Measurements from ENCODE around the gene ERC2.

ERC2 gene

GRCh38 chr3:56424336-56424735 is 43.9 kb downstream of the ERC2 start:
- no peak overlapping the region for H3K4me3 ChIP-seq (ENCODE audit: insufficient read depth, low read length, poor library complexity, severe bottlenecking)
- no peak overlapping the region for H3K9ac ChIP-seq (ENCODE audit: low read length)
- H3K36me3 ChIP-seq (ENCODE audit: low read length) = no peaks in the 10 kb centered on the region
- H2AFZ ChIP-seq (ENCODE audit: low read depth, low read length, severe bottlenecking) = no peak overlapping the region
- H3F3A ChIP-seq (ENCODE audit: insufficient read depth) = no peaks in the 10 kb centered on the region
- TF ChIP-seq, protein P1, sequence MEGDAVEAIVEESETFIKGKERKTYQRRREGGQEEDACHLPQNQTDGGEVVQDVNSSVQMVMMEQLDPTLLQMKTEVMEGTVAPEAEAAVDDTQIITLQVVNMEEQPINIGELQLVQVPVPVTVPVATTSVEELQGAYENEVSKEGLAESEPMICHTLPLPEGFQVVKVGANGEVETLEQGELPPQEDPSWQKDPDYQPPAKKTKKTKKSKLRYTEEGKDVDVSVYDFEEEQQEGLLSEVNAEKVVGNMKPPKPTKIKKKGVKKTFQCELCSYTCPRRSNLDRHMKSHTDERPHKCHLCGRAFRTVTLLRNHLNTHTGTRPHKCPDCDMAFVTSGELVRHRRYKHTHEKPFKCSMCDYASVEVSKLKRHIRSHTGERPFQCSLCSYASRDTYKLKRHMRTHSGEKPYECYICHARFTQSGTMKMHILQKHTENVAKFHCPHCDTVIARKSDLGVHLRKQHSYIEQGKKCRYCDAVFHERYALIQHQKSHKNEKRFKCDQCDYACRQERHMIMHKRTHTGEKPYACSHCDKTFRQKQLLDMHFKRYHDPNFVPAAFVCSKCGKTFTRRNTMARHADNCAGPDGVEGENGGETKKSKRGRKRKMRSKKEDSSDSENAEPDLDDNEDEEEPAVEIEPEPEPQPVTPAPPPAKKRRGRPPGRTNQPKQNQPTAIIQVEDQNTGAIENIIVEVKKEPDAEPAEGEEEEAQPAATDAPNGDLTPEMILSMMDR (IDR thresholded peaks at IDR 0.05; ENCODE audit: insufficient read depth, low read length, poor library complexity, severe bottlenecking) = no peak
- TF ChIP-seq EZH2phosphoT487 (conservative IDR thresholded peaks at IDR 0.05; ENCODE audit: low read length) = no peak
- H3K27ac ChIP-seq (ENCODE audit: low read depth, low read length) = no peak overlapping the region
- no peaks in the 10 kb centered on the region for H3K27me3 ChIP-seq (ENCODE audit: low read length)
- no peak overlapping the region for H3K4me2 ChIP-seq (ENCODE audit: low read depth, low read length, poor library complexity, severe bottlenecking)
- H4K20me1 ChIP-seq (ENCODE audit: low read depth, low read length) = no peaks in the 10 kb centered on the region
- no peaks in the 10 kb centered on the region for H3K9me3 ChIP-seq (ENCODE audit: insufficient read depth, low read length)
- no peaks in the 10 kb centered on the region for H3K9me2 ChIP-seq (replicated peaks; ENCODE audit: insufficient read depth, low read length)
- no peaks in the 10 kb centered on the region for H3K79me2 ChIP-seq (ENCODE audit: insufficient read depth, low read length)

DNA sequence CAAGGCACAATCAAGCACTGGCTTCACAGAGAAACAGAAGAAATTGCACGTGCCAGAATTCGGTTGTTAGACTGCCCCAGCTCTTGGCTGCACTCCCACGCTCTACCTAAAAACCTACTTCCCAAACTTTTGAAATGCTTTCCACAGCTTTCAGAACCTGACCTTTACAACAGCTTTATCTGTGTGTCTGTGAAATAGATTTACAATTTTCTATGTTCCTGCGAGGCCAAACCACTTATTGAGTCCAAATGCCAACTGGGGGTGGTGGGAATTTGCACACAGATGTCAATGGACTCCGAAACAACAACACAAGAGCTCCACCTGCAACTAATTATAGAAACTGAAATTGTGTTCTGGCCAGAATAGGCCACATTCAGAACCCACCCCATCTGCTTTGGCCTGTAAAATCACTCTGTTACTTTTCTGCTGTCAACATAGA is 44.6 kb downstream of the ERC2 start:
- TF ChIP-seq, protein P1 (IDR thresholded peaks at IDR 0.05; ENCODE audit: insufficient read depth, low read length, poor library complexity, severe bottlenecking) = no peak
- no peak for TF ChIP-seq EZH2phosphoT487 (conservative IDR thresholded peaks at IDR 0.05; ENCODE audit: low read length)
- Histone ChIP-seq H3K9ac (ENCODE audit: low read length) (no peak overlapping the region), H3K79me2 (ENCODE audit: insufficient read depth, low read length) (no peaks in the 10 kb centered on the region), H3K4me3 (ENCODE audit: insufficient read depth, low read length, poor library complexity, severe bottlenecking) (no peak overlapping the region), H3F3A (ENCODE audit: insufficient read depth) (no peaks in the 10 kb centered on the region), H3K27ac (ENCODE audit: low read depth, low read length) (no peak overlapping the region), H4K20me1 (ENCODE audit: low read depth, low read length) (no peaks in the 10 kb centered on the region), H3K4me2 (ENCODE audit: low read depth, low read length, poor library complexity, severe bottlenecking) (no peak overlapping the region), H3K36me3 (ENCODE audit: low read length) (no peaks in the 10 kb centered on the region), H2AFZ (ENCODE audit: low read depth, low read length, severe bottlenecking) (no peak overlapping the region), H3K9me3 (ENCODE audit: insufficient read depth, low read length) (no peaks in the 10 kb centered on the region), H3K27me3 (ENCODE audit: low read length) (no peaks in the 10 kb centered on the region), H3K9me2 (replicated peaks; ENCODE audit: insufficient read depth, low read length) (no peaks in the 10 kb centered on the region)

GRCh38 chr3:56422316-56422715 is 46.0 kb downstream of the ERC2 start:
- Histone ChIP-seq H3K4me3 (ENCODE audit: insufficient read depth, low read length, poor library complexity, severe bottlenecking) (no peak overlapping the region), H3K9me3 (ENCODE audit: insufficient read depth, low read length) (no peaks in the 10 kb centered on the region), H4K20me1 (ENCODE audit: low read depth, low read length) (no peaks in the 10 kb centered on the region), H3K9ac (ENCODE audit: low read length) (no peak overlapping the region), H3F3A (ENCODE audit: insufficient read depth) (no peaks in the 10 kb centered on the region), H2AFZ (ENCODE audit: low read depth, low read length, severe bottlenecking) (no peak overlapping the region), H3K9me2 (replicated peaks; ENCODE audit: insufficient read depth, low read length) (no peaks in the 10 kb centered on the region), H3K27ac (ENCODE audit: low read depth, low read length) (no peak overlapping the region), H3K79me2 (ENCODE audit: insufficient read depth, low read length) (no peaks in the 10 kb centered on the region), H3K27me3 (ENCODE audit: low read length) (no peaks in the 10 kb centered on the region), H3K36me3 (ENCODE audit: low read length) (no peaks in the 10 kb centered on the region), H3K4me2 (ENCODE audit: low read depth, low read length, poor library complexity, severe bottlenecking) (no peak overlapping the region)
- TF ChIP-seq EZH2phosphoT487 (conservative IDR thresholded peaks at IDR 0.05; ENCODE audit: low read length) = no peak
- TF ChIP-seq, protein P1 (IDR thresholded peaks at IDR 0.05; ENCODE audit: insufficient read depth, low read length, poor library complexity, severe bottlenecking) = no peak

Measured in SU-DHL-6 (cell line).